Bronchial epithelial cell (primary cell): Measurements from ENCODE around the gene SMAD7. TPM values are rescaled to one million over a fixed set of nuclear protein-coding genes. Genes with fewer than 3 reads are reported as not detected.

Experiments used
- DNase-seq: peaks from one replicate; pipeline ENCODE4 v3.0.0-alpha.2; 2010; ENCODE audit warnings: low read depth
- FAIRE-seq: peaks from 2 replicates; lab custom pipeline; 2011; peaks lifted over from hg19 to GRCh38; lab: Jason Lieb, UNC
- H3K27me3 ChIP-seq: 2 replicates; pipeline ENCODE4 v1.5.1; 2011; ENCODE audit warnings: low read length; ENCODE audit not compliant: control insufficient read depth, insufficient read depth
- H3K36me3 ChIP-seq: 2 replicates; pipeline ENCODE4 v1.5.1; 2011; ENCODE audit warnings: low read length; ENCODE audit not compliant: control insufficient read depth, insufficient read depth
- H3K4me3 ChIP-seq: 2 replicates; pipeline ENCODE4 v1.5.1; 2011; ENCODE audit warnings: mild to moderate bottlenecking, low read depth, low read length, control low read depth
- total RNA-seq: library from RNA; depleted of rRNA; stranded (reverse); fragments of >200 nt; gene quantifications from 2 replicates; pipeline ENCODE4 v1.2.1, GENCODE V29; 2014
- TF ChIP-seq, protein P1 (sequence below): IDR thresholded peaks from 2 replicates; pipeline ENCODE4 v1.5.1; 2011; ENCODE audit warnings: mild to moderate bottlenecking, moderate library complexity, low read length, control low read depth, inconsistent platforms; ENCODE audit not compliant: insufficient read depth, severe bottlenecking

SMAD7 gene
- total RNA-seq, 1 donor from 2014 or later = 19.2 TPM

- FAIRE-seq = no peak
- DNase-seq = no peak
- H3K27me3 ChIP-seq = no peaks in the 10 kb centered on the region
- no peaks in the 10 kb centered on the region for H3K36me3 ChIP-seq
- H3K4me3 ChIP-seq = no peak overlapping the region
- TF ChIP-seq, protein P1, sequence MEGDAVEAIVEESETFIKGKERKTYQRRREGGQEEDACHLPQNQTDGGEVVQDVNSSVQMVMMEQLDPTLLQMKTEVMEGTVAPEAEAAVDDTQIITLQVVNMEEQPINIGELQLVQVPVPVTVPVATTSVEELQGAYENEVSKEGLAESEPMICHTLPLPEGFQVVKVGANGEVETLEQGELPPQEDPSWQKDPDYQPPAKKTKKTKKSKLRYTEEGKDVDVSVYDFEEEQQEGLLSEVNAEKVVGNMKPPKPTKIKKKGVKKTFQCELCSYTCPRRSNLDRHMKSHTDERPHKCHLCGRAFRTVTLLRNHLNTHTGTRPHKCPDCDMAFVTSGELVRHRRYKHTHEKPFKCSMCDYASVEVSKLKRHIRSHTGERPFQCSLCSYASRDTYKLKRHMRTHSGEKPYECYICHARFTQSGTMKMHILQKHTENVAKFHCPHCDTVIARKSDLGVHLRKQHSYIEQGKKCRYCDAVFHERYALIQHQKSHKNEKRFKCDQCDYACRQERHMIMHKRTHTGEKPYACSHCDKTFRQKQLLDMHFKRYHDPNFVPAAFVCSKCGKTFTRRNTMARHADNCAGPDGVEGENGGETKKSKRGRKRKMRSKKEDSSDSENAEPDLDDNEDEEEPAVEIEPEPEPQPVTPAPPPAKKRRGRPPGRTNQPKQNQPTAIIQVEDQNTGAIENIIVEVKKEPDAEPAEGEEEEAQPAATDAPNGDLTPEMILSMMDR = no peak
These were observed 19.8 kb downstream of the SMAD7 start for GRCh38 chr18:48930926-48931325.

DNA sequence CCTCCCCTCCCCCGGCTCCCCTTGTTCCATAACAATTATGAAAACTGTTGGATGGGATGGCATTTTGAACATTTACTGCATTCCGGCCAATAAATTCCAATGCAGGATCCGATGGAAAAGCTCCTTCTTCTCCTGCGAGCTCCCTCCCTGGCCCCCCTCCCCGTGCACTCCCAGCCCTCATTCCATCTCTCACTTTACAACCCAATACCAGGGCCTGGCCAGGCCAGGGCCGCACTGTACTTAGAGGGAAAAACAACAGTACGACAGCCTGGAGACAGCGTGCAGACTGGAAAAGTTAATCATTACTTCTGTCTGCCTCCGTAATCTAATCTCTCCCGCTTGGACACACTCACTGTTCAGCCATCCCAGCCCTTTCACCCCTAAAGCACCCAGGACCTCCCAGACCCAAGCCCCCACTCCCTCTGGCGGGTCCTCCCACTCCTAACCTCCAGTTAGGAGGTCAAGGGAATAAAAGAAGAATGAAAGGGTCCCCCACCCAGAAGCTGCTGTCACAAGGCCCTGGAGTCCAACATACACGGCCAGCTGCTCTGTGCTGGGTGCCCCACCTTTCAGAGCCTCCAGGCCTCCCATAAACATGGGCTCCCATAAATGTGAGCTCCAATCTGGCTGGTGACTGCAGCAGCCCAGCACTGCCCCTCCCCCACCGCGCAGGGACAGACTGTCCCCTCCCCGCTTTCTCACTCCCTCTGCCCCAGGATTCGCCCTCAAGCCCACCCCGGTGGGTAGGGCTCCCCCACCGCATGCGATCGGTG lies 20.6 kb downstream of the SMAD7 start:
- DNase-seq = no peak
- H3K36me3 ChIP-seq = no peaks in the 10 kb centered on the region
- H3K27me3 ChIP-seq = no peaks in the 10 kb centered on the region
- no peak for FAIRE-seq
- TF ChIP-seq, protein P1 = no peak
- no peak overlapping the region for H3K4me3 ChIP-seq

- Histone ChIP-seq H3K4me3 (no peak overlapping the region), H3K36me3 (no peaks in the 10 kb centered on the region), H3K27me3 (no peaks in the 10 kb centered on the region)
- TF ChIP-seq, protein P1 = no peak
- FAIRE-seq = no peak
- DNase-seq = no peak
These were observed 21.6 kb downstream of the SMAD7 start for GRCh38 chr18:48929212-48929612.

DNA sequence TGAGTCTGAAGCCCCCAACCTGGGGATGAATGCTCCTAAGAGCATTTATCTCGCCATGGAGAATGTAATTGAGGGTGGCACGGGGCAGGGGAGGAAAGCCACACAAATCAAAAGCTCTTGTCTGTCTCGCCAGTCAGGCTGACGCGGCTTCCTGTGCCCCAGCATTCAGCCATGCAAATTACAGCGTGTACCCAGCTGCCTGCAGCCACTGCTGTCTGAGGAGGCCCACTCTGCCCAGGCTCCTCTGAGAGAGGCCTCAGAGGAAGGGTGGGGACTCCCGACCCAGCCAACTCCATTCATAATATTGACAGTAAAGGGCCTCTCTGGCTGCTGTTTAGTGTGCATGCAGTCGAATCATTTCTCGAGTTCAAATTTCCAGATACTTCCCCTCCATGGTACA lies 22.0 kb downstream of the SMAD7 start:
- H3K27me3 ChIP-seq = no peaks in the 10 kb centered on the region
- TF ChIP-seq, protein P1 = no peak
- peak; percentile 73 for FAIRE-seq
- DNase-seq = peak; percentile 81
- H3K36me3 ChIP-seq = no peaks in the 10 kb centered on the region
- H3K4me3 ChIP-seq = no peak overlapping the region

DNA sequence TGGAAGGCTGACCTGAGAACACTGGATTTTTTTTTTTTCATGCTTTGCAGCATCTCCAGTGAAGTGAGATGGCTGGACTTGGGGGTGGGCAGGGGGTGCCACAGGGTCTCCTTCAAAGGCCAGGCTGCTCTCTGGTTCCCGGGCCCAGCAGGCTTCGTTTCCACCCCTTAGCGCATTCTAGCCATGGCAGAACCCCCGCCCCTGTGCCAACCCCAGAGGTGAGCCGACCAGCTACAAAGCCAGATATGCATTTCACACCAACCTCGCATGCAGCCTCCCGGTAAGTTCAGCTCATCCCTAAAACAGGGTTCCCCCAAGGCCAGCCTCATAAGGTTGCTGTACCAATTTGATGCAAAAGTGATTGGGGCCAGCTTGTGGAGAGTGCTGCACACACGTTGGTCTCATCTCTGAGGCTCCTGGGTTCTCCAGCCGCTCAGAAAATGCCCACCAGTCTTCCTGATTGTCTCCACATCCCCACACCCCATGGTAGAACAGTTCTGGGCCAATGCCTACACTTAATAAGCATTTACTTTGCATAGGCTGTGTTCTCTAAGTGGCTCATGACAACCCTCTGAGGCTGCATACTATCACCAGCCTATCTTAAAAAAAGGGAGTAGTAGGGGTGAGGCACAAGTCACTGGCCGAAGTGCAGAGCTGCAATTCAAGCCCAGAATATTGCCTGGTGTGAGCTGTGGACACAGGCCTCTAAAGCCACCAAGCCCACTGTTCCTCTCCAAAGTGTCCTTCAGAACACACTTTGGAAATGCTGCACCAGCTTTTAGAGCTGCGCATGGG lies 23.3 kb downstream of the SMAD7 start:
- DNase-seq (no peak), FAIRE-seq (no peak)
- TF ChIP-seq, protein P1 = no peak
- H3K27me3 ChIP-seq = no peaks in the 10 kb centered on the region
- H3K4me3 ChIP-seq = no peak overlapping the region
- peaks cover 1% of the 10 kb centered on the region for H3K36me3 ChIP-seq
